WERI-Rb-1 (cell line): ENCODE results near the gene TEAD1.

Source experiments
- DNase-seq: peaks from one replicate; pipeline ENCODE4 v3.0.0-alpha.2; 2020
- H3K27ac ChIP-seq: fragments of 250-450 bp; sonication (Bioruptor Pico); 2 replicates; pipeline ENCODE4 v1.5.1; 2020; ENCODE audit warnings: mild to moderate bottlenecking, moderate library complexity
- H3K27me3 ChIP-seq: fragments of 250-450 bp; sonication (Bioruptor Pico); 2 replicates; pipeline ENCODE4 v1.5.1; 2021; ENCODE audit warnings: mild to moderate bottlenecking, low read depth, moderate library complexity; ENCODE audit not compliant: insufficient read depth, severe bottlenecking
- H3K36me3 ChIP-seq: fragments of 250-450 bp; sonication (Bioruptor Pico); 2 replicates; pipeline ENCODE4 v1.5.1; 2020; ENCODE audit warnings: mild to moderate bottlenecking, moderate library complexity
- H3K4me3 ChIP-seq: 2 replicates; pipeline ENCODE4 v1.5.1; 2011; ENCODE audit warnings: low read depth, mild to moderate bottlenecking, control low read depth, low read length
- H3K9me3 ChIP-seq: fragments of 250-450 bp; sonication (Bioruptor Pico); 2 replicates; pipeline ENCODE4 v1.5.1; 2021; ENCODE audit warnings: mild to moderate bottlenecking, moderate library complexity; ENCODE audit not compliant: severe bottlenecking
- CTCF ChIP-seq: IDR thresholded peaks from 2 replicates; pipeline ENCODE4 v1.5.1; 2011; ENCODE audit warnings: low read depth, mild to moderate bottlenecking, control low read depth, inconsistent platforms, low read length

Gene TEAD1

GRCh38 chr11:12655842-12656241 lies 18.4 kb upstream of the TEAD1 start:
- H3K27ac ChIP-seq = no peak overlapping the region
- no peak overlapping the region for H3K4me3 ChIP-seq
- H3K36me3 ChIP-seq = no peaks in the 10 kb centered on the region
- no peak for TF ChIP-seq CTCF
- H3K27me3 ChIP-seq = no peaks in the 10 kb centered on the region
- H3K9me3 ChIP-seq = peaks cover 2% of the 10 kb centered on the region
- no peak for DNase-seq

- no peak for DNase-seq
- H3K27ac ChIP-seq = no peak overlapping the region
- no peaks in the 10 kb centered on the region for H3K36me3 ChIP-seq
- peaks cover 2% of the 10 kb centered on the region for H3K9me3 ChIP-seq
- H3K27me3 ChIP-seq = no peaks in the 10 kb centered on the region
- no peak overlapping the region for H3K4me3 ChIP-seq
- TF ChIP-seq CTCF = no peak
Observed at GRCh38 chr11:12657336-12657735, 16.9 kb upstream of the TEAD1 start.

GRCh38 chr11:12657981-12658380 lies 16.2 kb upstream of the TEAD1 start:
- H3K36me3 ChIP-seq = no peaks in the 10 kb centered on the region
- H3K9me3 ChIP-seq = peaks cover 2% of the 10 kb centered on the region
- no peak for TF ChIP-seq CTCF
- no peak for DNase-seq
- no peak overlapping the region for H3K4me3 ChIP-seq
- no peaks in the 10 kb centered on the region for H3K27me3 ChIP-seq
- H3K27ac ChIP-seq = no peak overlapping the region

GRCh38 chr11:12662101-12662689 lies 12.0 kb upstream of the TEAD1 start:
- Histone ChIP-seq H3K27ac (no peak overlapping the region), H3K4me3 (no peak overlapping the region), H3K27me3 (no peaks in the 10 kb centered on the region), H3K9me3 (no peaks in the 10 kb centered on the region), H3K36me3 (no peaks in the 10 kb centered on the region)
- DNase-seq = no peak
- no peak for TF ChIP-seq CTCF

GRCh38 chr11:12664385-12664784 lies 9.8 kb upstream of the TEAD1 start:
- H3K27ac ChIP-seq = no peak overlapping the region
- no peaks in the 10 kb centered on the region for H3K27me3 ChIP-seq
- no peaks in the 10 kb centered on the region for H3K9me3 ChIP-seq
- no peak for DNase-seq
- TF ChIP-seq CTCF = no peak
- no peaks in the 10 kb centered on the region for H3K36me3 ChIP-seq
- no peak overlapping the region for H3K4me3 ChIP-seq

- no peak for TF ChIP-seq CTCF
Observed at GRCh38 chr11:12666915-12667314, 7.3 kb upstream of the TEAD1 start.

More at GRCh38 chr11:12666915-12667314, 7.3 kb upstream of the TEAD1 start:
- Histone ChIP-seq H3K4me3 (no peak overlapping the region), H3K9me3 (no peaks in the 10 kb centered on the region), H3K36me3 (no peaks in the 10 kb centered on the region), H3K27me3 (no peaks in the 10 kb centered on the region), H3K27ac (no peak overlapping the region)
- DNase-seq = no peak
